GM10847 (cell line): ENCODE results near the gene HDLBP.

Source experiments
- POLR2A ChIP-seq: IDR thresholded peaks from 2 replicates; pipeline ENCODE4 v1.6.1; 2011; ENCODE audit not compliant: insufficient read length; ENCODE audit errors: extremely low read depth

Gene HDLBP

DNA sequence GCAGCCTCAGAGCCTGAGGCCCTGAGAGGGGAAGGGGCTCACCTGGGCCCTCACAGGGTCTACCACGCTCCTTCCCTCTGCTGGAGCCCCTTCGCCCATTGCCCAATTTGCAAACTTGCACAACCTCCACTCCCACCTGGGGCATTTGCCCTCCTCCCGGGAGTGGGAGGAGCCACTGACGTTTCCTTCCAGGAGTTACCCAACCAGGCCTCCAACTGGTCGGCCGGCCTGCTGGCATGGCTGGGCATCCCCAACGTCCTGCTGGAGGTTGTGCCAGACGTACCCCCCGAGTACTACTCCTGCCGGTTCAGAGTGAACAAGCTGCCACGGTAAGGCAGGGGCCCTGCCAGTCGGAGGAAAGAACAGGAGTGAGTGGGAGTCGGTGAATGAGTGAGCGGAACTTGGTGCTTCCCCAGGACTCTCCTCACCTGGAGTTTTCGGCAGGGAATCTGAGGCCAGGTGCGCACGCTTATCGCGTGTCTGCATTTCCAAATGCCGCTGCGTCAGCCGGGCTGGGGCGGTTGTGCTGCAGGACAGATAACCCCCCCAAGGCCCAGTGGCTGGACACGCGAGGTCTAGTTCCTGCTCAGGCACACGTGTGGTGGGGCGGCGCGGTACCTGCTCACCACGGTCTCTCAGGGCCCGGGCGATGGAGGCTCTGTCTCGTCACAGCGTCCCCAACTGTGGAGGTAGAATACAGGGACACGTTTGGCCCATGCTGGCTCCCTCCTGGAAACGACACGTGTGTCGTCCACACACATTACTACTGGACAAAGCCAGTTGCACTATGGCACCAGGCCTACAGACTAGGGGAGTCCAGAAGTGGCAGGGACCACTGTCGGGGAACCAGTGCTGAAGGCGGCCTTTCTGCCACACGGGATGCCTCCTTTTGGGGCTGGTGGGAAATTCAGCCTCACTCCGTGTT, 115.3 kb downstream of the HDLBP start:
- no peak for TF ChIP-seq POLR2A

DNA sequence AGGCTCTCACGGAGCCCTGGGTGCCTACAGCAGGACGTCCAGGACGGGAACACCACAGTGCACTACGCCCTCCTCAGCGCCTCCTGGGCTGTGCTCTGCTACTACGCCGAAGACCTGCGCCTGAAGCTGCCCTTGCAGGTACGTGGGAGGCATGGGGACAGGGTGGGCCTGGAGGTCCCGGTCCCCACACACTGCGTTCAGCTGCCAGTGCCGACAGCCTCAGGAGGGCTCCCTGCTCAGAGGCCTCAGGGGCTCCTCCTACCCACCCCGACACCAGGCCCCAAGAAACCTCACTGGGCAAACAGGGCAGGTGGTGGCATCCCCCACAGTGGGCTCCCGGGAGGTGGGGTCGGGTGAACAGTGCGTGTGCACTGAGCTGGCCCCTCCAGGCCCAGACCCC, 116.2 kb downstream of the HDLBP start:
- no peak for TF ChIP-seq POLR2A

- no peak for TF ChIP-seq POLR2A
These were observed 116.8 kb downstream of the HDLBP start for GRCh38 chr2:241198381-241199279.

- no peak for TF ChIP-seq POLR2A
These were observed 117.5 kb downstream of the HDLBP start for GRCh38 chr2:241197947-241198346.

GRCh38 chr2:241195506-241196130, 119.9 kb downstream of the HDLBP start:
- TF ChIP-seq POLR2A, result no peak

GRCh38 chr2:241194811-241195210, 120.7 kb downstream of the HDLBP start:
- no peak for TF ChIP-seq POLR2A

DNA sequence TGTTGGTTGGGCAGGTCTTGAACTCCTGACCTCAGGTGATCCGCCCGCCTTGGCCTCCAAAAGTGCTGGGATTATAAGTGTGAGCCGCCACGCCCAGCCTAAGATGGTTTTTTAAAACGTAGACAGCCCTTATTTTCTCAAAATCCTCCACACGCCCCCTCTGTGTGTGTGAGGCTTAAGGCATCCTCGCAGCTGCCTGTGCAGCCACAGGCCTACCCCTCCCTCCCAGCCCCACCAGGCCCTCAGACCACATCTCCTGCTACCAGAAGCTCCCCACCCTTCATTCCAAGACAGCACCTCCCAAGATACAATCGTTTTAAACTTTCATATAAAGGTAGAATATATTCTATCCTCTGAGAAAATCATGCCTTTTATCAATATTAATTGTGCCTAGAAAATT, 122.2 kb downstream of the HDLBP start:
- no peak for TF ChIP-seq POLR2A

GRCh38 chr2:241191081-241191480, 124.4 kb downstream of the HDLBP start:
- TF ChIP-seq POLR2A, result no peak

DNA sequence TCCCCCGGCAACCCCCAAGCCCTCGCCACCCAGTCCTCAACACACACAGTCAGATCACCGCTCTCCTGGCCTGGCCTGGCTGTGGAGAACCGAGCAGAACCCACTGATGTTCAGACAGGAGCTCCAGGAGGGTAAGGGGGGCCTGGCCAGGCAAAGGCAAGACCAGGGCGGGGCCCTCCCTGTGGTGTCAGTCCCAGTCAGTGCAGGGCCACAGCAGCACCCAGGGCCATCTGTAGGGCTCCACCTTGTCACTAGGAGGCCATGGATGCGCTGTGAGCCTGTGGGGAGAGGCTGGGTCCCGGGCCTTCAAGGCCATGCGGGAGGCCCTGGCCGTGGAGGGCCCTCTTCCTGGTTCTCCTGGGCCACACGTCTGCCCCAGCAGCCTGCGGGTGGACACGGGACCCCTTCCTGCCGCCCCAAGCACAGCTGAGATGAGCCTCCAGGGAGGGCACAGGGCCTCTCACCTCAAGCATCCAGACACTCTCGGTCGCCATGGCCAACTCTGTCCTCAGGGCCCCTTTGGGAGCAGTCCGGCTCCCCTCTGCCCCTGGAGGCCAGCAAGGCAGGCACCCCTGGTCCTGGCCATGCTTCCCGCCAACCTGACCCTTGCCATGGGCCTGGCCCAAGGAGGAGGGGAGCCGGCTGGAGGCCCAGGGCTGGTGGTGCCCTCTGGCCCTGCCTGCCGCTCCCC, 125.0 kb downstream of the HDLBP start:
- no peak for TF ChIP-seq POLR2A

GRCh38 chr2:241189856-241190201, 125.6 kb downstream of the HDLBP start:
- TF ChIP-seq POLR2A, result no peak

DNA sequence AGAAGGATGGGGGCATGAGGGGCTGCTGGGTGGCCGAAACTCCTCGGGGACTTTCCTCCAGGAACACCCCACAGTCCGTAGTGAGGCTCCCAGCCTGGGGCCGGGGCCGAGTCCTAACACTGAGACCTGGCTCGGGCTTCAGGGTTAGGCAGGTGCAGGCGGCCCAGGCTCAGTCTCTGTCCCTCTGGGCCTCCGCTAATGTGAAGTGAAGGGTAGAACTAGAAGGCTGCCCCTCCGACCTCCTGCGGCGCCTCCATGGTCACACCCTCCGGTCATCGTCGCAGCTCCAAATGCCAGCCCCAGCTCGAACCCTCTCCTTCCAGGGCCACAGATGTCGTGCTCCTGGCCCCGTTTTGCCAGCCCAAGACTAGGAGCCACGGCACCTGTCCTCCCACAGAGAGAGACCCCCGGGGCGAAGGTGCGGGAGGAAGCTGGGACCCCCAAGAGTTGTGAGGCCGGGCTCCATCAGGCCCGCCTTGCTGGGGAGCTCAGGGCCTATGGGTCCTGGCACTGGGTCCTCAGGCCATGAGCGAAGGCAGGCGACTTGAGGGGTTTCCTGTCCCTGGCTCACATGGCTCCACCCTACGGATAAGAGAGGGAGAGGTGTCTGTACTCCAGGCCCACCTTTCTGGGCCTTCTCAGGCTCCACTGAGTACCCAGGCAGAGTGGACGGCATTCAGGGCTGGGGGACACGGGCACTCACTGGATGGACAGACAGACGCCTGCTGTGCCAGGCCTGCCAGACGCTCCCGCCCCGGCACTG, 126.2 kb downstream of the HDLBP start:
- TF ChIP-seq POLR2A, result no peak

DNA sequence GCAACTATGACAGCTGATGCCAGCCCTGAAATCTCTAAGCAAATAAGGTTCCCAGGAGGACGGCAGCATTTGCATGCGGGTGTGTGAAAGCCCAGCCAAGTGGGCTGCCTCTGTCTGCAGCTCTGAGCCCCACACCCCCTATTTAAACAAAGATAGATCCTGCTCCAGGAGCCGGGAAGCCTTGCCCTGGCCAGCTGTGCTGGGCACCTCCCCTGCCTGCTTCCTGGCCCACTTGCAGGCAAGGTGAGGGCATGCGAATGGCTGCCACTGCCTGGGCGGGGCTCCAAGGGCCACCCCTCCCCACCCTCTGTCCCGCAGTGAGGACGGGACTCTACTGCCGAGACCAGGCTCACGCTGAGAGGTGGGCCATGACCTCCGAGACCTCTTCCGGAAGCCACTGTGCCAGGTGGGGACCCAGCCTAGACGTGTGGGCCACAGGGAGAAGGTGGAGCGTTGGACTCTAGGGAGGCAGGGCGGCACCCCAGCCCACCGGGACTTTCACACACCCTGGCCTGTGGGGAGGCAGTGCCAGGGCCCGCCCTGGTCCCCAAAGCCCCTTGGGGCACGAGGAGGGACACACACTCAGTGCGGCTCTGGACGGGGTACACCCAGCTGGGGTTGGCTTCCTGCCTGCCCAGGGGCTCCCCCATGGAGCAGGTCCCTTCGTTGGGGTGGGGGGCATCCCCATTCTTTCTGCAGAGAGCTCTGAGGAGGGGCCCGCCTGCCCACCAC, 126.9 kb downstream of the HDLBP start, which contains the start of gene ANO7:
Gene ANO7, plus strand, starts transcription at position 317 of the 732 bp plus-strand sequence. CDS start 1,387 bp downstream, outside the sequence.
- TF ChIP-seq POLR2A, result no peak

DNA sequence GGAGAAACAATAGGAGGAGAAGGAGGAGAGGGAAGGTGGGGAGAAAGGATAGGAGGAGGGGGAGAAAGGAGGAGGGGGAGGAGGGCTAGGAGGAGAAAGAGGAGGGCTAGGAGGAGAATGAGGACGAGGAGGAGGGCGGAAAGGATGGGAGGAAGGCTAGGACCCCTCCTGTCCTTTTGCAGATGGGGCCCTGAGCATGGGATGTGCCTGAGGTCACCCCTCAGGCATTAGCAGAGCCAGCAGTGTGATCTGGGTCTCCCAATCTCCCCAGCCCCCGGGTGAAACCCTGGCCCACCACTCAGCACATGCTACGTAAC, 127.6 kb downstream of the HDLBP start:
- TF ChIP-seq POLR2A, result no peak
